LoVo (cell line): Measurements from ENCODE around the gene BPI.
"Not testable (repeated sequence)": the region's sequence is repeated elsewhere in the genome, so short reads cannot be mapped to it uniquely, and the experiment has no call there.

Experiments
- DNase-seq: peaks from one replicate; pipeline ENCODE4 v3.0.0-alpha.2; 2016; ENCODE audit warnings: low spot score

Gene BPI

GRCh38 chr20:38363004-38363747, 59.2 kb downstream of the BPI start:
- no peak for DNase-seq

DNA sequence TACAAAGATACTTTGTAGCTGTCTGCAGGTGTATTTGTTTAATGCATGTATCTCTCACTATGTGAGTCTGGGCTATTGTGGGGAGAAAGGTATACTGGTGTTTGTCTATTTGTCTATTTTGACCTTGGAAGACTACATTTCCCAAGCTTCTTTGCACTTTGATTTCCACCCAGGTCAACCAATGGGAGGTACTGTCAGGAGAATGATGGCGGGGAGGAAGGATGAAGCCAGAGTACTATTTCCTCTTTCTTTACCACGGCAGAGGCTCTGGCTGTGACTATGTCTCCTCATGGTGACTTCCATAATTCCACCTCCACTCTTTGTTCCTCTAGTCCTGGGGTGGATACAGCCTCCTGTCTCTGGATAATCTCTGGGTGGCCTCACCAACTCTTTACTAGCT, 65.4 kb downstream of the BPI start:
- no peak for DNase-seq

DNA sequence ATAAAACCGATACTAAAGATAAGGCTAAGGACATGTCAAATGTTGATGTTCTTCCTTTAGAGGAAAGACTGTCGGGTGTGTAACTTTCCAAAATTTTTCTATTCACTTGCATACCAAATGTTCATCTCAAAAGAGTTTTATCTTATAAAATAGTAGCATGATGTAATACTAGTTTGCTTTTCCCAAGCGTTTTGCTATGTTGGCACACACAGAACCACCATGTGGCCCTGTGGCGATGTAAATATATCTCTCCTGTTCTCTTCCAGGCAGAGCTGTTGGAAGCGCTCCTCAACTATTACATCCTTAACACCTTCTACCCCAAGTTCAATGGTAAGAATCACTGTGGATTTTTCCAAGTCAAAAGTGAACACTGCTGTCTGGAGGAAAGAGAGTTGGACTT, 68.8 kb downstream of the BPI start:
- DNase-seq = no peak

GRCh38 chr20:38373231-38373867, 69.4 kb downstream of the BPI start:
- no peak for DNase-seq

DNA sequence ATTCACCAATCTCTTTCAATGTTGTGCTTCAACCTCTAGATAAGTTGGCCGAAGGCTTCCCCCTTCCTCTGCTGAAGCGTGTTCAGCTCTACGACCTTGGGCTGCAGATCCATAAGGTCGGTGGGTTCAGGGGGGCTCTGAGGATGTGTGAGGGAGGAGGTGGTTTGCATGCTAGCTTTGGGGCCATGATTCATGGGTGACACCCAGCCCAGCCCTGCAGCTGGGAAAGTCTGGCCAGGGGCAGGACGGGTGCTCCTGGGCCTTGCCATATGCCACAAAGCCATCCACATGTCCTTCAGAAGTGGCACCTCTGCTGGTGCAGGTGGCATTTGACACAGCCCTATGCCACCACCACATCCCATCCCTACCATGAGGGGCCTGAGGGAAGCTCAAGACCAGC, 69.9 kb downstream of the BPI start:
- DNase-seq = no peak

- no peak for DNase-seq
Observed at GRCh38 chr20:38377039-38377685, 73.2 kb downstream of the BPI start.

- DNase-seq = not testable (repeated sequence)
Observed at GRCh38 chr20:38377838-38378237, 73.9 kb downstream of the BPI start.

DNA sequence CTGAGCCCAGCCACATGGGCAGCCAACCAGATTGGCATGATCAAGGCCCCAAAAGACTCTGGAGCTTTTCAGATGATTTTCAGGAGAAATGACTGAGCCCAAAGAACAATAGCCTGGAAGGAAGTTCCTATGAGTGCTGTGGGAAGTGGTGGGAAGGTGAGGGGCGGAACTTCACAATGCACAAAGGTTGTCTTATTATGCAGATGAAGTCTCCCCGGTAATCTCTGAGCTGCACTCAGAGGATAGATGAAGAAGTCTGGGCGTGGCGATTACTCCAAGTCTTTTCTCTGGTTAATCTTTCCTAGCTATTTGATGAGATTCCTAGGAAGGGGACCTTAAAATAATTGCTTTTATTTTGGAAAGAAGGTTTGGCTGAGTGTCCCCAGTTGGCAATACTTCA, 79.2 kb downstream of the BPI start:
- no peak for DNase-seq

DNA sequence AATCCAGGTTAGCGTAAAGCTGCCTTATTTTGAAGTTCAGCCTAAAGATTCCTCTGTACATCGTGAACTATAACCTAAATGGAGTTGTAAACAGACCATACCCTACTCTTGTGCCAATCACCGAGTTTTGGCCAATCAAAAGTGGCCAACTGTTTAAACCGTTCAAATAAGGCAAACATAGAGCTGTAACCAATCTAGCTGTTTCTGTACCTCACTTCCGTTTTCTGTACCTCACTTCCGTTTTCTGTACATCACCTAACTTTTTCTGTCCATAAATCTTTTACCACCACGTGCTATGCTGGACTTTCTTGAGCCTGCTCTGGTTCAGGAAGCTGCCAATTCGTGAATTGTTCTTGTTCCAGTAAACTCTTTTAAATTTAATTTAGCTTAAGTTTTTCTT, 82.0 kb downstream of the BPI start:
- no peak for DNase-seq

DNA sequence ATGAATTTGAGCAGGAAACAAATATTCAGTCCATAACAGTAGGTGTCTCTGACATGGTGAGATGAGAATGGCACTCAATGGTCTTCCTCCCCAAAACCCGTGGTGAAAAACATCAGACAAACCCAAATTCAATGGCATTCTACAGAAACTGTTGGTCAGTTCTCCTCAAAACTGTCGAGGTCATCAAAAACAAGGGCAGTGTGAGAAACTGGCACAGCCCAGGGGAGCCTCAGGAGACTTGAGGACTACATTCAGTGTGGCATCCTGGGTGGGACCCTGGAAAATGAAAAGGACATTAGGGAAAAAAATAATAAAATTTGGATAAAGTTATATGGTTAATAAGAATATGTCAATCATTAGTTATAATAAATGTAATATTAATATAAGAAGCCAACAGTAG, 82.9 kb downstream of the BPI start:
- DNase-seq = no peak
